Measurements from ENCODE around the gene ASB13.
"Not testable (repeated sequence)": the region's sequence is repeated elsewhere in the genome, so short reads cannot be mapped to it uniquely, and the experiment has no call there.

Gene ASB13

DNA sequence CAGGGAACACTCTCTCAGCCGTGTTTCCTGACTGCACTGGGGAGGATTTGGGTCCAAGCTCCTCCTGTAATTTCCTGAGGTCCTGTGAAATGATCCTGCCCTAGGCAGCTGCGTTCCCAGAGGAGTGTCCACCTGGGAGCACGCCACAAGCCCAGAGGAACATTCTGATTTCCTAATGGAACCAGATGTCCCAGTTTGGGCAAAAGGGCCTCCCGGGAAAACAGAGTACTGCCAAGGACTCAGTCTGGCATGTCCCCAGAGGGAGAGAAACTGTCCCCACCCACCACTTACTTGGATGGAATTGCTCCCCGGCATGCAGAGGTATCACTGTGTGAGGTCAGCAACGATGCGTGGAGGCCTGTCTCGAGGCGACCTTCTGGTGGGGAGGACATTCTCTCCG lies 34.5 kb downstream of the ASB13 start:
- no peak overlapping the region for H3K4me3 ChIP-seq (ENCODE audit: low read length)
- TF ChIP-seq ZNF274 (IDR thresholded peaks at IDR 0.05; ENCODE audit: low read depth, low read length), result no peak

DNA sequence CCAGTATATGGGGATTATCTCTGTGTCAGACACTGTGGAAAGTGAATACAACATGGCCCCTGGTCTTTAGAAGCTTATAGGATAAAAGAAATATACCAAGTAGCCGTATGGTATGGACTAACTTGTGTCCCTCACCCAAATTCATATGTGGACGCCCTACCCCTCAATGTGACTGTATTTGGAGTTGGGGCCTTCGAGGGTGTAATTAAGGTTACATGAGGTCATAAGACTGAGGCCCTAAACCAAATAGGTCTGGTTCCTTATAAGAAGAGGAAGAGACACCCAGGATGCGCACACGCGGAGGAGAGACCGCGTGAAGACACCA lies 36.3 kb downstream of the ASB13 start:
- no peak overlapping the region for H3K4me3 ChIP-seq (ENCODE audit: low read length)
- no peak for TF ChIP-seq ZNF274 (IDR thresholded peaks at IDR 0.05; ENCODE audit: low read depth, low read length)

- H3K4me3 ChIP-seq (ENCODE audit: low read length), result no peak overlapping the region
- TF ChIP-seq ZNF274 (IDR thresholded peaks at IDR 0.05; ENCODE audit: low read depth, low read length), result no peak
Measured at GRCh38 chr10:5629303-5630111, 36.9 kb downstream of the ASB13 start.

DNA sequence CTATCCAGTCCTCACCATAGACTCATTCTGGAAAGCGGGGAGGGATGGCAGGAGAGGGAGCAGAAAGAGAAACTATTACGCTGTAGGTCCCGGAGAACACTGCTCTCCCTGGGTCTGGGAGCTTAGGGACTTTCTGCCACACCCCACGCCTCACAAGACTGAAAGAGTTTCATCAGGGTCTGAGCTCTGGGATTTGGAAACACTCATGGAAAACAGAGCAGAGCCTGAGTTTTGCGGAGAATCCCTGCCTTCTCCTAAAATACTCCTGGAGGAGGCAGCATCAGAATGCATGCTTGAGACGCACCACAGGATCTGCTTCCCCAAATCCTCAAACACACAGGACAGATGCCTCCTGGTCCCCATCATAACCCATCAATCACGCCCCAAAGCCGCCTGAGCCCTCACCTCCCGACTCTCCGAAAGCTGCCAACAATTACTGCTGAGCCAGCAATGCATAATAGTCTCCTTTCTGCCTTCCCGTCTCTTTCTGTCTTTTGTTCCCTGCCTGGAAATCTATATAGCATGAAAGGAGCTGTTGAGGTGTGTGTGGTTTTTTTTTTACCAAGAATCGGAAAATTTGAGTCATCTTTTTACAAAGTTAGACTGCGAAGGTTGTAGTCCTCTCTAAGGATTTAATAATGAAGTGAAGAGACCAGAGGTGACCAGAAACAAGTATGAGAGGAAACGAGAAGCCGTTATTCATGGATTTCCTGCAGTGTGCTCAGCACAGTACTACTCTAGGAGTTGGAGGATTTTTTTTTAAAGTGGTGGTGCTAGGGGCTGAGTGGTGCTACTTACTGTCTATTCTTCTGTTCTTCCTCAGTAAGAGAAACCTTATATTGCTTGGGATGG lies 37.7 kb downstream of the ASB13 start:
- no peak for TF ChIP-seq ZNF274 (IDR thresholded peaks at IDR 0.05; ENCODE audit: low read depth, low read length)
- no peak overlapping the region for H3K4me3 ChIP-seq (ENCODE audit: low read length)

DNA sequence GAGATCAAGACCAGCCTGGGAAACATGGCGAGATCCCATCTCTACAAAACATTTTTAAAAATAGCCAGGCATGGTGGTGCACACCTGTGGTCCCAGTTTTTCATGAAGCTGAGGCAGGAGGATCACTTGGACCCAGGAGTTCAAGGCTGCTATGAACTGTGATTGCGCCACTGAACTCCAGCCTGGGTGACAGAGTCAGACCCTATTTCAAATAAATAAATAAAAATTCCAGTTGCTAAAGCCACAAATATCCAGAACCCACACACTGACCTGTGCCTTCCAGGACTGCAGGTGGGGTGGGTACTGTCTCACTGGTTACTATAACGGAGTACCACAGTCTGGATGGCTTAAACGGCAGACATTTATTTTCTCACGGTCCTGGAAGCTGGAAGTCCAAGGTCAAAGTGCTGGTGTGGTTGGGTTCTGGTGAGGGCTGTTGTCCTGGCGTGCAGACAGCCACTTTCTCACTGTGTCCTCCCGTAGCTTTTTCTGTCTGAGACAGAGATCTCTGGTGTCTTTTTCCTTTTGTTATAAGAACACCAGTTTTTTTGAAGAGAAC lies 38.8 kb downstream of the ASB13 start:
- no peak overlapping the region for H3K4me3 ChIP-seq (ENCODE audit: low read length)
- no peak for TF ChIP-seq ZNF274 (IDR thresholded peaks at IDR 0.05; ENCODE audit: low read depth, low read length)

GRCh38 chr10:5625992-5626777 lies 40.2 kb downstream of the ASB13 start:
- TF ChIP-seq ZNF274 (IDR thresholded peaks at IDR 0.05; ENCODE audit: low read depth, low read length), result no peak
- no peak overlapping the region for H3K4me3 ChIP-seq (ENCODE audit: low read length)

- no peak for TF ChIP-seq ZNF274 (IDR thresholded peaks at IDR 0.05; ENCODE audit: low read depth, low read length)
- no peak overlapping the region for H3K4me3 ChIP-seq (ENCODE audit: low read length)
Measured at GRCh38 chr10:5624701-5625100, 41.7 kb downstream of the ASB13 start.

DNA sequence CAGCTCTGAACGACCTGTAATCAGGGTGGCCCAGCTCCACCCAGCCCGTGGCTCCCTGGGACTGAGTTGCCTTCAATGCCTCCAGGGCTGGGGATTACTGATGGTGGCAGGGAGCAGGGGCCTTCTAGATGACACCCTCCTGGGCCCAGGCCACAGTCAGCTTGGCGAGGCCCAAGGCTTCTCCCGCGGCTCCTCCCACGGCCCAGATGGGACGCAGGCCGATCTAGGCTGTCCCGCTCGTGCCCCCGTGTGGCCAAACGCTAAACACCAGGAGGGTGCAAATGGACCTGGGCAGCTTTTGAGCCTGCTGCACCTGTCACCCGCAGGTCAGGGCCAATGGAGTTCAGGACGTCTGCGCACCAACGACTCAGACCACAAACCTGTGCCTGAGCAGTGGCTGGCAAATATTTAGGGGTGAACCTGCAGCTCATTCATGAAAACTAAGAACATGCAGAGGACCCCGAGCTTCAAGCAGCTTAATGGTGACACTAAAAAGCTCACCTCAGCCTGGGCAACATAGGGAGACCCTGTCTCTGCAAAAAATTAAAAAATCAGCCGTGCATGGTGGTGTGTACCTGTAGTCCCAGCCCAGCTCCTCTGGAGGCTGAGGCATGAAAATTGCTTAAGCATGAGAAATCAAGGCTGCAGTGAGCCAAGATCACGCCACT lies 43.2 kb downstream of the ASB13 start:
- TF ChIP-seq ZNF274 (IDR thresholded peaks at IDR 0.05; ENCODE audit: low read depth, low read length), result no peak
- no peak overlapping the region for H3K4me3 ChIP-seq (ENCODE audit: low read length)

DNA sequence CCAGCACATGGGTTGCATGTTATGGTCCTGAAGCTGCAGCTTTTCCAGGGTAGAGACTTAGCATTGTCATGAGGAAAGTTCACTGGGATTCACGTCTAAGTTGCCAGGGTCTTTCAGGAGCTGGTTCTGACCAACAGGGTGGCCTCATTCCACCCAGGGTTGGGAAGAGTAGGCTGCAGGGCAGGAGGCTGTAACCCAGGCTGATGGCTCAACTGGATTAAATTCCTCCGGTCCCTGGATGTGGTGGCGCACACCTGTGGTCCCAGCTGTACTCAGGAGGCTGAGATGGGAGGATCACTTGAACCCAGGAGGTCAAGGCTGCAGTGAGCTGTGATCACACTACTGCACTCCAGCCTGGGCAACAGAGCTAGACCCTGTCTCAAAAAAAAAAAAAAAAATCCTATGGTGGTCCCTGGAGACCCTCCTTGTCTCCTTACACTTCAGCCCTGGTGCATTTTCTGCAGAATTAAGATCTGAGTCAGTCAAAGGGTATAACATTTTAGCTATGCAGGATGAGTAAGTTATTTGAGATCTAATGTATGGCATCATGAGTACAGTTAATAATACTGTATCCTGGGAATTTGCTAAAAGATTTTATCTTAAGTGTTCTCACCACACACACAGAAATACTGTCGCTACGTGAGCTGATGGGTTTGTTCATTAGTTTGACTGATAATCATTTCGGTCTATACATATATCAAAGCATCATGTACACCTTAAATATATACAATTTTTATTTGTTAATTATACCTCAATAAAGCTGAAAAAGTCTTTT lies 44.0 kb downstream of the ASB13 start:
- no peak overlapping the region for H3K4me3 ChIP-seq (ENCODE audit: low read length)
- TF ChIP-seq ZNF274 (IDR thresholded peaks at IDR 0.05; ENCODE audit: low read depth, low read length), result no peak

- not testable (repeated sequence) for H3K4me3 ChIP-seq (ENCODE audit: low read length)
Measured at GRCh38 chr10:5621371-5621770, 45.0 kb downstream of the ASB13 start.

- H3K4me3 ChIP-seq (ENCODE audit: low read length), result no peak overlapping the region
- TF ChIP-seq ZNF274 (IDR thresholded peaks at IDR 0.05; ENCODE audit: low read depth, low read length), result no peak
Measured at GRCh38 chr10:5620966-5621365, 45.4 kb downstream of the ASB13 start.

GRCh38 chr10:5620223-5620721 lies 46.1 kb downstream of the ASB13 start:
- no peak overlapping the region for H3K4me3 ChIP-seq (ENCODE audit: low read length)
- TF ChIP-seq ZNF274 (IDR thresholded peaks at IDR 0.05; ENCODE audit: low read depth, low read length), result no peak
